ENCODE data around the gene PFKL.

PFKL gene

GRCh38 chr21:44348861-44349260, 49.0 kb downstream of the PFKL start:
- H3K4me3 ChIP-seq (ENCODE audit: low read depth, low read length), result no peak overlapping the region
- DNase-seq (ENCODE audit: low read depth), result no peak
- TF ChIP-seq CTCF (IDR thresholded peaks at IDR 0.05; ENCODE audit: low read depth, low read length, missing control alignments), result no peak

GRCh38 chr21:44349416-44349846, 49.6 kb downstream of the PFKL start:
- no peak overlapping the region for H3K4me3 ChIP-seq (ENCODE audit: low read depth, low read length)
- no peak for DNase-seq (ENCODE audit: low read depth)
- TF ChIP-seq CTCF (IDR thresholded peaks at IDR 0.05; ENCODE audit: low read depth, low read length, missing control alignments), result no peak

- no peak overlapping the region for H3K4me3 ChIP-seq (ENCODE audit: low read depth, low read length)
- TF ChIP-seq CTCF (IDR thresholded peaks at IDR 0.05; ENCODE audit: low read depth, low read length, missing control alignments), result no peak
- no peak for DNase-seq (ENCODE audit: low read depth)
These were observed 50.3 kb downstream of the PFKL start for GRCh38 chr21:44349847-44350772.

- no peak overlapping the region for H3K4me3 ChIP-seq (ENCODE audit: low read depth, low read length)
- TF ChIP-seq CTCF (IDR thresholded peaks at IDR 0.05; ENCODE audit: low read depth, low read length, missing control alignments), result no peak
- DNase-seq (ENCODE audit: low read depth), result no peak
These were observed 51.1 kb downstream of the PFKL start for GRCh38 chr21:44350773-44351481.

- TF ChIP-seq CTCF (IDR thresholded peaks at IDR 0.05; ENCODE audit: low read depth, low read length, missing control alignments), result no peak
- no peak overlapping the region for H3K4me3 ChIP-seq (ENCODE audit: low read depth, low read length)
- no peak for DNase-seq (ENCODE audit: low read depth)
These were observed 51.8 kb downstream of the PFKL start for GRCh38 chr21:44351535-44352252.

GRCh38 chr21:44352253-44352860, 52.5 kb downstream of the PFKL start:
- no peak overlapping the region for H3K4me3 ChIP-seq (ENCODE audit: low read depth, low read length)
- no peak for TF ChIP-seq CTCF (IDR thresholded peaks at IDR 0.05; ENCODE audit: low read depth, low read length, missing control alignments)
- no peak for DNase-seq (ENCODE audit: low read depth)
